Measurements from ENCODE around the gene PODXL2.

PODXL2 gene

DNA sequence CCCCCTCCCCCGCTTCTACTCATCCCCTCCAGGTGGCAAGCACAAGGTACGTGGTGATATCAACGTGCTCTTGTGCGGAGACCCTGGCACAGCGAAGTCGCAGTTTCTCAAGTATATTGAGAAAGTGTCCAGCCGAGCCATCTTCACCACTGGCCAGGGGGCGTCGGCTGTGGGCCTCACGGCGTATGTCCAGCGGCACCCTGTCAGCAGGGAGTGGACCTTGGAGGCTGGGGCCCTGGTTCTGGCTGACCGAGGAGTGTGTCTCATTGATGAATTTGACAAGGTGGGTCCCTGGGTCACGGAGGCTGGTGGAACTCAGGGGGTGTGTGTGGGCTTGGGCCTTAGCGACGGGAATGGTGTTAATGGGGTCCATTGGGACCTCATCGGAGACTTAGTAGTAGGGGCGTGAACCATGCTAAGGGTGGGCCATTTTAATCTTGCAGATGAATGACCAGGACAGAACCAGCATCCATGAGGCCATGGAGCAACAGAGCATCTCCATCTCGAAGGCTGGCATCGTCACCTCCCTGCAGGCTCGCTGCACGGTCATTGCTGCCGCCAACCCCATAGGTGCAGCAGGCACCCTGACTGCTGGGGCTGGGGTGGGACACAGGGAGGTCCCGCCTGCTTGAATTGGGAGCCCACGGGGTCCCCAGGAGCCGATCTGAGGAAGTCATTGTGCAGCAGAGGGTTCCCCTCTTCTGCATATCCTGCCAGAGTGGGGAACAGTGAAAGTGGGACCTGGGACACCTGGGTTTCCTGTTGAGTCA is 12.0 kb upstream of the PODXL2 start:
- Histone ChIP-seq H2AFZ (ENCODE audit: low read depth) (no peak overlapping the region), H3K27me3 (ENCODE audit: insufficient read depth, low read depth) (no peaks in the 10 kb centered on the region), H3K9ac (no peak overlapping the region), H3K36me3 (ENCODE audit: insufficient read depth) (peaks cover 11% of the 10 kb centered on the region; the same call in 1 of the 2 replicates), H3K27ac (no peak overlapping the region), H3K79me2 (ENCODE audit: insufficient read depth, low read depth) (no peaks in the 10 kb centered on the region), H4K20me1 (ENCODE audit: insufficient read depth) (no peaks in the 10 kb centered on the region), H3K4me2 (no peak overlapping the region), H3K4me3 (IDR thresholded peaks at IDR 0.05; ENCODE audit: insufficient read depth, low read depth, low read length) (no peak overlapping the region), H3K4me1 (ENCODE audit: low read depth, poor library complexity, severe bottlenecking) (no peaks in the 10 kb centered on the region)
- TF ChIP-seq, protein P1, sequence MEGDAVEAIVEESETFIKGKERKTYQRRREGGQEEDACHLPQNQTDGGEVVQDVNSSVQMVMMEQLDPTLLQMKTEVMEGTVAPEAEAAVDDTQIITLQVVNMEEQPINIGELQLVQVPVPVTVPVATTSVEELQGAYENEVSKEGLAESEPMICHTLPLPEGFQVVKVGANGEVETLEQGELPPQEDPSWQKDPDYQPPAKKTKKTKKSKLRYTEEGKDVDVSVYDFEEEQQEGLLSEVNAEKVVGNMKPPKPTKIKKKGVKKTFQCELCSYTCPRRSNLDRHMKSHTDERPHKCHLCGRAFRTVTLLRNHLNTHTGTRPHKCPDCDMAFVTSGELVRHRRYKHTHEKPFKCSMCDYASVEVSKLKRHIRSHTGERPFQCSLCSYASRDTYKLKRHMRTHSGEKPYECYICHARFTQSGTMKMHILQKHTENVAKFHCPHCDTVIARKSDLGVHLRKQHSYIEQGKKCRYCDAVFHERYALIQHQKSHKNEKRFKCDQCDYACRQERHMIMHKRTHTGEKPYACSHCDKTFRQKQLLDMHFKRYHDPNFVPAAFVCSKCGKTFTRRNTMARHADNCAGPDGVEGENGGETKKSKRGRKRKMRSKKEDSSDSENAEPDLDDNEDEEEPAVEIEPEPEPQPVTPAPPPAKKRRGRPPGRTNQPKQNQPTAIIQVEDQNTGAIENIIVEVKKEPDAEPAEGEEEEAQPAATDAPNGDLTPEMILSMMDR (conservative IDR thresholded peaks at IDR 0.05; ENCODE audit: low read depth, low read length): no peak

DNA sequence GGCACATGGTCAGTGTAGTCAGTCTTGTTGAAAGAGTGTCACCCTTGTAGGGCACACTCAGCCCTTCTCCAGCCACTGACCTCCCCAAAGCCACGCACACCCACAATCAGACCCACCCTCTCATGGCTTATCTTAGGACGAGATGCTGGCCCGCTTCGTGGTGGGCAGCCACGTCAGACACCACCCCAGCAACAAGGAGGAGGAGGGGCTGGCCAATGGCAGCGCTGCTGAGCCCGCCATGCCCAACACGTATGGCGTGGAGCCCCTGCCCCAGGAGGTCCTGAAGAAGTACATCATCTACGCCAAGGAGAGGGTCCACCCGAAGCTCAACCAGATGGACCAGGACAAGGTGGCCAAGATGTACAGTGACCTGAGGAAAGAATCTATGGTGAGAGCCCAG is 10.1 kb upstream of the PODXL2 start:
- H3K36me3 ChIP-seq (ENCODE audit: insufficient read depth): peaks cover 9% of the 10 kb centered on the region; the same call in 1 of the 2 replicates
- no peaks in the 10 kb centered on the region for H4K20me1 ChIP-seq (ENCODE audit: insufficient read depth)
- no peaks in the 10 kb centered on the region for H3K27me3 ChIP-seq (ENCODE audit: insufficient read depth, low read depth)
- H3K4me2 ChIP-seq: no peak overlapping the region
- no peak overlapping the region for H3K9ac ChIP-seq
- no peak overlapping the region for H3K4me3 ChIP-seq (IDR thresholded peaks at IDR 0.05; ENCODE audit: insufficient read depth, low read depth, low read length)
- no peaks in the 10 kb centered on the region for H3K4me1 ChIP-seq (ENCODE audit: low read depth, poor library complexity, severe bottlenecking)
- no peak overlapping the region for H2AFZ ChIP-seq (ENCODE audit: low read depth)
- TF ChIP-seq, protein P1 (conservative IDR thresholded peaks at IDR 0.05; ENCODE audit: low read depth, low read length): no peak
- H3K79me2 ChIP-seq (ENCODE audit: insufficient read depth, low read depth): no peaks in the 10 kb centered on the region
- no peak overlapping the region for H3K27ac ChIP-seq

DNA sequence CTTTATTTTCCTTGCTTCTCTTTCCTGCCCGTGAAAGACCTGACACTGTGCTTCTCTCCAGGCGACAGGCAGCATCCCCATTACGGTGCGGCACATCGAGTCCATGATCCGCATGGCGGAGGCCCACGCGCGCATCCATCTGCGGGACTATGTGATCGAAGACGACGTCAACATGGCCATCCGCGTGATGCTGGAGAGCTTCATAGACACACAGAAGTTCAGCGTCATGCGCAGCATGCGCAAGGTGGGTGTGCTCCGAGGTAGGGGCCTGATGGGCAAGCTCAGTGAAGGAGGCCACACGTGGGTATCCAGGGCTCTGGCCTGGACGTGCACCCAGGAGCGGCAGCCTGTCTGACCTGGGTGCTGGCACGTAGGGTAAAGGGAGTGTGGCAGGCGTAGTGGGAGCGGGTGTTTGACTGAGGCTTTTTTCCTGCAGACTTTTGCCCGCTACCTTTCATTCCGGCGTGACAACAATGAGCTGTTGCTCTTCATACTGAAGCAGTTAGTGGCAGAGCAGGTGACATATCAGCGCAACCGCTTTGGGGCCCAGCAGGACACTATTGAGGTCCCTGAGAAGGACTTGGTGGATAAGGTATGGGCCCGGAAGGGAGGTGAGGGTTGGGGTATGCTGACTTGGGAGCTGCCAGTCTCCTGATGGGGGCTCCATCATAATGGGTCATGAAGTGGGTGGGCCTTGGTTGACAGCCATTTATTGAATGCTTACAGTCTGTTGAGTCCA is 8.2 kb upstream of the PODXL2 start:
- H3K79me2 ChIP-seq (ENCODE audit: insufficient read depth, low read depth): no peaks in the 10 kb centered on the region
- no peak overlapping the region for H3K4me3 ChIP-seq (IDR thresholded peaks at IDR 0.05; ENCODE audit: insufficient read depth, low read depth, low read length)
- H4K20me1 ChIP-seq (ENCODE audit: insufficient read depth): no peaks in the 10 kb centered on the region
- TF ChIP-seq, protein P1 (conservative IDR thresholded peaks at IDR 0.05; ENCODE audit: low read depth, low read length): no peak
- no peaks in the 10 kb centered on the region for H3K4me1 ChIP-seq (ENCODE audit: low read depth, poor library complexity, severe bottlenecking)
- H3K4me2 ChIP-seq: no peak overlapping the region
- no peak overlapping the region for H3K27ac ChIP-seq
- peaks cover 9% of the 10 kb centered on the region; the same call in 1 of the 2 replicates for H3K36me3 ChIP-seq (ENCODE audit: insufficient read depth)
- H3K27me3 ChIP-seq (ENCODE audit: insufficient read depth, low read depth): no peaks in the 10 kb centered on the region
- no peak overlapping the region for H2AFZ ChIP-seq (ENCODE audit: low read depth)
- H3K9ac ChIP-seq: no peak overlapping the region

DNA sequence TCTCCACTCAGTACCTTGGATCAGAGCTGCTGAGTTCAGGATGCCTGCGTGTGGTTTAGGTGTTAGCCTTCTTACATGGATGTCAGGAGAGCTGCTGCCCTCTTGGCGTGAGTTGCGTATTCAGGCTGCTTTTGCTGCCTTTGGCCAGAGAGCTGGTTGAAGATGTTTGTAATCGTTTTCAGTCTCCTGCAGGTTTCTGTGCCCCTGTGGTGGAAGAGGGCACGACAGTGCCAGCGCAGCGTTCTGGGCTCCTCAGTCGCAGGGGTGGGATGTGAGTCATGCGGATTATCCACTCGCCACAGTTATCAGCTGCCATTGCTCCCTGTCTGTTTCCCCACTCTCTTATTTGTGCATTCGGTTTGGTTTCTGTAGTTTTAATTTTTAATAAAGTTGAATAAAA is 7.0 kb upstream of the PODXL2 start:
- Histone ChIP-seq H3K4me2 (no peak overlapping the region), H3K4me3 (IDR thresholded peaks at IDR 0.05; ENCODE audit: insufficient read depth, low read depth, low read length) (no peak overlapping the region), H4K20me1 (ENCODE audit: insufficient read depth) (no peaks in the 10 kb centered on the region), H3K27me3 (ENCODE audit: insufficient read depth, low read depth) (no peaks in the 10 kb centered on the region), H3K27ac (no peak overlapping the region), H3K4me1 (ENCODE audit: low read depth, poor library complexity, severe bottlenecking) (peaks cover 7% of the 10 kb centered on the region), H3K36me3 (ENCODE audit: insufficient read depth) (peaks cover 3% of the 10 kb centered on the region; the same call in 1 of the 2 replicates), H2AFZ (ENCODE audit: low read depth) (no peak overlapping the region), H3K79me2 (ENCODE audit: insufficient read depth, low read depth) (no peaks in the 10 kb centered on the region), H3K9ac (no peak overlapping the region)
- TF ChIP-seq, protein P1 (conservative IDR thresholded peaks at IDR 0.05; ENCODE audit: low read depth, low read length): no peak
